Renal cortex interstitium (tissue), 11 donors: ENCODE data around the gene USP38. TPM values are rescaled to one million over a fixed set of nuclear protein-coding genes. Genes with fewer than 3 reads are reported as not detected.
"Not testable (repeated sequence)": the region's sequence is repeated elsewhere in the genome, so short reads cannot be mapped to it uniquely, and the experiment has no call there.

ENCODE experiments used
- DNase-seq, 11 donors: peaks; one replicate each; pipeline ENCODE4 v3.0.0-alpha.2; 2013; ENCODE audit warnings: low read depth in 9 of 11, low spot score in 4 of 11; ENCODE audit errors: extremely low read depth in 1 of 11
- polyA plus RNA-seq, 3 donors: library from polyadenylated mRNA; unstranded; fragments of 120-200 nt; gene quantifications; one replicate each; pipeline ENCODE4 v1.2.1, GENCODE V29; 2013; ENCODE audit not compliant: insufficient read length in 3 of 3

The USP38 gene
- polyA plus RNA-seq, 3 donors = 24.1 to 28.3 (median 24.7) TPM

DNA sequence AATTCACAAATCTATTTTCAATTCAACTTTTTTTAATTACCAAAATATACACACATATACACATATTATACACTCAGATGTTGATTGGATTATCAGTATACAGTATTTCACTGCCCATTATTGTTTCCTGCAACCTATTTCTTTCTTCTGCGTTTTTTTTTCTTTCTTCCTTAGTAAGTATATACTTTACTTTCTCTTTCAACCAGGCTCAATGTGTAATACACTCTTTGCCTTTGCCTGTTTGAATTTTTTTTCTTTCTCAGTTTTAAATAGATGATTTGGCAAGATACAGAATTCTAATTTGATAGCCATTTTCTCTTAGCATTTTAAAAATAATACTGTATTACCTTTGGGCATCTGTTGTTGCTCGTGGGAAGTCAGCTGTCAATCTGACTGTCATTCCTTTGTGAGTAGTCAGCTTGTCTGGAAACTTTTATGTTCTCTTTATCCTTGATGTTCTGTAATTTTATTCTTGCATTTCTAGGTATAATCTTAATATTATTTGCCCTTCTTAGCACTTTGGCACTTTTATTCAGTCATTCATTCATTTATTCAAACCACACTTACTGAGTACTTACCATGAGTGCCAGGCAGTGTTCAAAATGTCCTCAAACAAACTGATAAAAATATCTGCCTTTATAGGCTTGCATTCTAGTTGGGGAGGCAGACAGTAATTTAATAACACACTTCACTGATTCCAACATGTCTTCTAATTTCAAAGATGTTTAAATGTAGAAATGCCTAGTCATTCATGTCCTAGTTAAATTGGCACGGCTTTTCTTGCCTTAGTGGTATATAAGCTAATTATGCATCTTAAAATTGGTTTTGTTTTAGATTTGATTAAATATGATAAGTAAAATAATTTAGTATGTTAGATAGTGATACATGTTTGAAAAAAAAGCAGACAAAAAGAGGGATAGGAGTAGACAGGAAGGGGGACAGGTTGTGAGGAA lies 3.7 kb downstream of the USP38 start:
- no peak for DNase-seq

DNA sequence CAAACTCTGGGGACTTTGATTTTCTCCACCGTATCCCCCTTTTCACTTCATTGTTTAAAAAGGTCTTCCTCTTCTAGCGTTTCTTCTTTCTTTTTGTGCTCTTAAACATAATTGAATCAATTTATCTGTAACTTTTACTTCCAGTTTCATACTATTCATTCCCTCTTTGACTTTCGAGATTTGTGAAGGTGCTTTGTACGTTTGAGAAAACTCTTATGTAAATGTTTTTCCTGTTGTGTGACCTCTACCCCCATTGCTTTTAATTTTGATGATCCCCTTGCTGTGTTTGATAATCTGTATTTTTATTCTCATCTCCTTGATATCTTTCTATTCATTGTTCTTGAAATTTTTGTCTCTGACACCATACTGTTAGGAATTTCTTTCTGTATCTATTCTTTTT lies 4.8 kb downstream of the USP38 start:
- DNase-seq = no peak

DNA sequence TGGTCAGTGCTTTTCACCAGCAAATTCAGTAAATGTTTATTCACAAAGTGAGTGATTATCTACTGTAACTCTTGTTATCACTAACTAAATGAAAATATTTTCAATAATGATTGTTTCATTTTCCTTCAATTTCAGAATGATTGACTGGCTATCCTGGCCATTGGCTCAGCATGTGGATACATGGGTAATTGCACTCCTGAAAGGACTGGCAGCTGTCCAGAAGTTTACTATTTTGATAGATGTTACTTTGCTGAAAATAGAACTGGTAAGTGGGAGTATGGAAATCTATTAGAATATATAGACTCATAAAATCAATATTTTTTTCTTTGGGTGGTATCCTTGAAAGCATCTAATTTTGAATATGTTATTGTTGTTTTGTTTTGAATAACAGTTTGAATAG lies 10.9 kb downstream of the USP38 start:
- no peak for DNase-seq

DNA sequence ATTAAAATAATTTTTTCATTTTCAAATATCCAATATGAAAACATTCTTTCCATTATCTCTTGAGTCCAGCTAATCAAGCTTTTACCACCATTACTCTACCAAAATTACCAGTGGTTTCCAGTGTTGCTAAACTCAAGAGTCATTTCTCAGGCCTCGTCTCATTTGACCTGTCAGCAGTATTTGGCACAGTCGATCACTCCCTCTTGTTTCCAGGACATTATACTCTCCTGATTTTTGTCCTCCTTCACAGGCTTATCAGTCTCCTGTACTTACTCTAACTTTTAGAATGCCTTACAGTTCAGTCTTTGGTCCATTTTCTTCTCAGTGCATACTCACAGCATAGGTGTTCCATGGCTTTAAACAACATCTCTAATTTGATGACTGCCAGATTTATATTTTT lies 11.6 kb downstream of the USP38 start:
- DNase-seq = no peak

DNA sequence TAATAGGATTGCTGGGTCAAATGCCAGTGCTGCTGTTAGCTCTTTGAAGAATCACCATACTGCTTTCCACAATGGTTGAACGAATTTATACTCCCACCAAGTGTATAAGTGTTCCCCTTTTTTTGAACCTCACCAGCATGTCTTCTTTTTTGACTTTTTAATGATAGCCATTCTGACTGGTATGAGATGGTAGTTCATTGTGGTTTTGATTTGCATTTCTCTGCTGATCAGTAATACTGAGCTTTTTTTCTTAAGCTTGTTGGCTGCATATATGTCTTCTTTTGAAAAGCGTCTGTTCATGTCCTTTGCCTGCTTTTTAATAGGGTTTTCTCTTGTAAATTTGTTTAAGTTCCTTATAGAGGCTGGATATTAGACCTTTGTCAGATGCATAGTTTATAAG lies 14.8 kb downstream of the USP38 start:
- DNase-seq = no peak

DNA sequence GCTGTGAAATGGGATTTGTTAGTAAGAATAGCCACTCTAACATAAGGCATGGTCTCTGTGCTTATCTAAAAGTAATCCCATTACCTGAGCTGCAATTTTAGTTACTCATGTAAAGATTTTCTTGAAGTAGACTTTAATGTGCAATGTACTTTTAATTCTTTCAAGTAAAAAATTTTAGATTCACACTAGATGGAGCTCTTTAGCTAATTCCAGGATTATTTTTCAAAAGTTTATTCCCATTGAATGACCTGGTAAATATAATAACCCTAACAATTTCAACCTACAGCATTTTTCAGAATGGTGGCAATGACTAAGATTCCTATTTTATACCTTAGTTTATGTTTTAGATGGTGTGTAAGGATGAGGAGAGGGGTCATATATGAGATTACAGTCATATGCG lies 18.1 kb downstream of the USP38 start:
- no peak for DNase-seq

DNA sequence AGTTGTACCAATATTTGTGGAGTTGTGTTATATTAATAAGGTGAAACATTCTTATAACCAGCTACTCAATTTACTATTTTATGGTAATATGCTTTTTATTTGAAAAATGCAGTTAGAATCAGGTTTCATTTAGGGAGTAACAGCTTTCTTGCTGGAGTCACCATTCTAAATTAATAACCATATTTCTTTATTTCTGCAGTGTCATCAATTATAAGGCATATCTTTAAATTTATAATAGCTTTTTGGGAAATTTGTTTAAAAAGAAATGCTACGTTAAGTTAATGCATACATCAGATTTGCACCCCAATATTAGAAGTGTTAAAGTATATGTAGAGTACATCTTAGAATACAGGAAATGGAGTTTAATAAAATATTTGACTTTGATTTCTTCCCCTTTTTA lies 18.9 kb downstream of the USP38 start:
- DNase-seq = no peak

DNA sequence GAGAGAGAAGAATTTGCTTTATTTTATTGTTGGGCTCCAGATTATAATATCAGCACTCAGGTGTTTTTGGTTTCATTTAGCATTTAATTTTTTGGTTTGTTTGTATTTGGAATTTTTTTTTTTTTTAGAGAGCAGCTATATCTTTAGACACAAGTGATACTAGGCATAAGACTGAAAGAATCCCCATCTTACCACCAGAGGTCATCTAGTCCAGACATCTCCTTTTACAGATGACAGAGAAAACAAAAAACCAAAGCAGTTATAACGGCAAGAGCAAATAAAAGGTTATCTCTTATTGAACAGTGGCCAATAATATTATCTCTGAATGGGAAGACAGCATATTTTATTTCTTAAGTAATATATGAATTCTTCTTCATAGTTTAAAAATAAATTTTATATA lies 22.8 kb downstream of the USP38 start:
- DNase-seq = no peak

DNA sequence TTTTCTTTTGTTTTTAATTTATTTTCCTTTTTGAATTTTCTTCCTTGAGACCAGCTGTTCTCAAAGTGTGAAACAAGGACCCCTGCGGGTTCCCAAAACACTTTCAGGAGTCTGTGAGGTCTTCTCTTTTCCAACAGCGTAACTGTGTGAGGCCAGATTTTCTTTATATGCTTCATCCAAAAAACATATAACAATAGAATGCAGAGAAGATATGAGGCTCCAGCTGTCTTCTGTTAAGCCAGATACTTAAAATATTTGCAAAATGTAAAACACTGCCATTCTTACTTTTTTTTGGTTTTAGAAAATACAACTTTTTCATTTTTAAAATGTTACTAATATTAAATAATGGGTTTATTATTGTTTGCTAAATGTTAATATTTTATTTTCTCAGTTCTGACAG lies 27.8 kb downstream of the USP38 start:
- DNase-seq = no peak

DNA sequence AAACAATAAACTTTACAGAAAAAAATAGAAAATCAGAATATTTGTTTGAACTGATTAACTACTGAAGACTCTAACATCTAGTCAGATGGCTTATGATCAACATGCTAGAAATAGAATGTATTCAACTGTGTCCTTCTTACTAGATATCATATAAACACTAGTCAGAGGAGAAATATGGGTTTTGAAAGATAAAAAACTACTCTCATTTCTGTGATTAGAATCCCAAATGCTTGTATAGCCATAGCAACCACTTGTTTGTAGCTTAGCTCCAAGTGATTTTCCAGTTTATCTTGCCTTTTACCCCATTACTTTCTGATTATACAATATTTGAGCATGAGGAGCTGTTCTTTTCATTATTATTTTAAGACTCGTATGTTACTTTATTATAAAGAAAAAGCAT lies 31.2 kb downstream of the USP38 start:
- DNase-seq = no peak

DNA sequence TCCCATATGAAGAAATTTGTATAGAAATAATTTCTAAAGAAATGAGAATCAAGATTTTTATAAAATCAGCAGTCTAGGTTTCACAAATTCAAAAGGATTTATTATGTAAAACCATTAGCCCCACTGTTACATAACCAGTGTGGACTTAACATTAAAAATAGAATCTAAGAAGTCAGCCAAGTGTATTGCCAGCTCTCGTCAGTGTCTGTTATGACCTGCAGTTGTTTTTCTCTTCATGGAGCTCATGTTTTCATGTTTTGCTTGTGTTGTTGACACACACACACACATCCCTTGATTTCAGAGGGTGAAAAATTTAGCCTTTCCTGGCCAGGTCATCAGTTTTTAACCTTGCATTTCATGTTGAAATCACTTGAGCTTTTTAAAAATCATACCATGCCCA lies 39.5 kb downstream of the USP38 start:
- DNase-seq = no peak

DNA sequence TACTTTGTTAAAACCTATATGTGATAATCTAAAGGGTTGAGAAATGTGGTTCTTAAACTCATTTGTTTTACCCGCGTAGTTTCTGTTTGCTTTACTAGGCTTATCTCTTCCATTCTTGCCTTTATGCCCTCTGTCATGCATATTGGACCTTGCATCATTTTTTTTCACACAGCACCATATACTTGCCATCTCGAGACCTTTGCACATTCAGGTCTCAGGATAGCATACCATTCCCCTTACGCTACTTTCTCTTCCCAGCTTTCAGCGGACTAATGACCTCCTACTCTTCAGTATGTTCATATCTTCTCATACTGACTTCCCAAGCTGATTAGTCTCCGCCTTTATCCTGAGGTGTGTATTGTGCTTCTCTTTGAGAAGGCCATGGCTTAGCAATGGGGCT lies 40.5 kb downstream of the USP38 start:
- no peak for DNase-seq

DNA sequence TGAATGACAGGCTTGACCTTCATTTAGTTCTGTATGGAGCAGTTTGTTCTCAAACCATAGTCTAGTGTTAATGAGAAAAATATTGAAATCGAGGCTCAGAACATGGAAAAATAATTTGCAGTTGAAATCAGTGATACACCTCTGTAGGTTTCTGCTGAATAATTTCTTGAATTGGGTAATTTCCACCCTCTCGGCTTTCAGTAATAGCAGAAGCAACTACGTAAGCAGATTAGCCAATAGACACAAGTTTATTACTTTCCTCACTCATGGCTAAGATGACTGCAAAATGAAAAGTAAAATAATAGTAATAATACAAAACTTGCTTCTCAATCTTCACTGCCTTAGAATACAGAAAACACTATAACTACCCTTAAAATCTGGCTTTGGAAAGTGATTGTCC lies 46.0 kb downstream of the USP38 start:
- DNase-seq = no peak

DNA sequence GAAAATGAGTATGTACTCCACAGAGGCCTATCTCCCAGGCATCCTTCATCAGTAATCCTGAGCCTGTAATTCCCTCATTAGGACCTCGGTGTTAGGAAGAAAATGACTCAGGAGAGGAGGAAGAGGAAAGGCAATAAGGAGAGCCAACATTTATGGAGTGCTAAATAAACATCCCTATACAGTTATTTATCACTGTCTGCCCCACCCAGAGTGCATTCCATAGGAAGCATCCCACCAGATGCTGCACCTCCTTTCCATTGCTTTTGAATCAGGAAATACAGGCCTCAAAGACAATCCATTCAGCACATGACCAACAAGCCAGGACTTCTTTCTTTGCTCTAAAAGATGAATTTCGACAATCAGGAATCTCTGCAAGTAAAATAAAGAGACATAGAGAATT lies 47.6 kb downstream of the USP38 start:
- DNase-seq = no peak

DNA sequence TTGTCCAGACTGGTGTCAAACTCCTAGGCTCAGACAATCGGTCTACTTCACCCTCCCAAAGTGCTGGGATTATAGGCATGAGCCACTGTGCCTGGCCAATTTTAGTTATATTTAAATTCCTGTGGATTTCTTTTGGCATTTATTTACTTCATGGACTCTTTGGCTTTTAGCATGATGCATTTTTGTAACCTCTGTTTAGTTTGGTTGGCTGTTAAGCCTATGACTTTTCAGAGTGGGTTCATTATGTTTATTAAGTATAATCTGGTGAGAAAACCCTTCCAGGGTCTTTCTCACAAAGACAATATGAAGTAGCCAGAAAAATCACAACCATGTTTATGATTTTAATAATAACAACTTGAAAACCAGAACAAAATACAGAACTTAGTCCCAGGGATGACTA lies 49.4 kb downstream of the USP38 start:
- no peak for DNase-seq

DNA sequence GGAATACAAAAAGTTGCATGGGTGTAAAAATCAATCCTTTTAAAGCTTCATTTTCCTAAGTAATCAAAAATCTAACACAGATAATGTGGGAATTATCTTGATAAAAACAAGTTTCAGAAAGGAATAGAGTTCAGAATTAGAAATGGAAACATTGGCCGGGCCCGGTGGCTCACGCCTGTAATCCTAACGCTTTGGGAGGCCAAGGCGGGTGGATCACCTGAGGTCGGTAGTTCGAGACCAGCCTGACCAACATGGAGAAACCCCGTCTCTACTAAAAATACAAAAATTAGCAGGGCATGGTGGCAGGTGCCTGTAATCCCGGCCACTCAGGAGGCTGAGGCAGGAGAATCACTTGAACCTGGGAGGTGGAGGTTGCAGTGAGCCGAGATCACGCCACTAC lies 52.5 kb downstream of the USP38 start:
- not testable (repeated sequence) for DNase-seq

DNA sequence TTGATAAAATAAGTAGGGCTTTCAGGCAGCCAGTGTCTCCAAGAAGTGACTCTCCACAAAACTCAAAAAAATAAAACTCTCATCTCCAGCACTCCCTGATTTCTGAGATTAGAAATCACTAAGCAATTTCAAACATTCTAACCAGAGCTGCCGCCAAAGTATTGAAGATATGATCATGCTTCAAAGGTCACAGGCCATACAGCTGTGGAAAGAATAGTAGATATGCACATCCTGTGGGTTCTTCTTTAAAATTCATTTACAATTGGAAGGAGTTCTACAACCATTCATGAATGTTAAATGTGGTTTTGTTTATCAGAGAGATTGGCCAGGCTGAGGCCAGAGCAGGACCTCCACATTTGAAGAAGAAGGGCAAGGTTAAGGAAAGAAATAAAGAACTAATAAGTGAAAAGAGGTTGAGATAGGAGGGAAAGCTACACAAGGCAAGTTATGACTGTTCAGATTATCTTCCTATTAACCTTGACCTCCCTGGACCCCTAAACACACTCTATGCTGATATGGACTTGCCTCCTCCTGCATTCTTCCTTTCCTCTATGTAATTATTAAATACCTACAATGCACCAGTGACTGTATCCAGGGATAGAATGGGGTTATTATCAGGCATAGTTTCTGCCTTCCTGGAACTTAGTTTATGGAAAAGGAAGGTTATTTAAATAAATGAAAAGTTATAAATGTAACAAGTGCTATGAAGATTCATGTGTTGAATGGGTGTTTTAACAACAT lies 56.4 kb downstream of the USP38 start:
- no peak for DNase-seq

DNA sequence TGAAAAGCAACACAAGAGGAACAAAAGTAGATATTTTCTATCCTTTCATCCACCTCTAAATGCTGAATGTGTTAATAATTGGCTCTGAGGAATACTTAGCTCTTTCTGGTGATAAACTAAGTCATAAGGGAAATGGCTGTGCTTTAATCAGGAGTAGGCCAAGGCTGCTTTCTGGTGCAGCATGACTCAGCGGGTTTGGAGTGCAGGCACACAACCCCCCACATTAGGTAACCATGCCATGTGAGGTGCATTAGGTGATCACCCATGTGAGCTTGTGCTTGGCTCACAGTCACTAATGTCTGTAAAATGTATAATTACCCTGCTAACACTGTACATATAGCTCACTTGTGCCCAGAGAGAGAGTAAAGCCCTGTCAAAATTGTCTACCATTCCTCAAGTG lies 57.2 kb downstream of the USP38 start:
- DNase-seq = no peak

DNA sequence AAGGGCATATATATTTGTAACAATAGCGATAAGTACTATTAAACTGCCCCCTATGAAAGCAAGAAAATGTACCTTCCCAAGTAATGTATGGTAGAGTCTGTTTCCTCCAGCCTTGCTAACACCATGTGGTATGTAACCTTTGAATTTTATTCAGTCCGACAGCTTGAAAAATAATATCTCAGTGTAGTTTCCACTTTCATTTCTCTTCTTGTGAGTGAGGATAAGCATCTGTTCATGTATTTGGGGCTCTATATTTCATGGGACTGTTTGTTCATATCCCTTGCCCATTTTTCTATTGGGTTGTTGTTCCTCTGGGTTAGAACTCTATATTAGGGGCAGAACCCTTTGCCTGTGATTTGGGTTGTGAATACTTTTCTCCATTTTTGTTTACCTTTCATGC lies 58.3 kb downstream of the USP38 start:
- no peak for DNase-seq

DNA sequence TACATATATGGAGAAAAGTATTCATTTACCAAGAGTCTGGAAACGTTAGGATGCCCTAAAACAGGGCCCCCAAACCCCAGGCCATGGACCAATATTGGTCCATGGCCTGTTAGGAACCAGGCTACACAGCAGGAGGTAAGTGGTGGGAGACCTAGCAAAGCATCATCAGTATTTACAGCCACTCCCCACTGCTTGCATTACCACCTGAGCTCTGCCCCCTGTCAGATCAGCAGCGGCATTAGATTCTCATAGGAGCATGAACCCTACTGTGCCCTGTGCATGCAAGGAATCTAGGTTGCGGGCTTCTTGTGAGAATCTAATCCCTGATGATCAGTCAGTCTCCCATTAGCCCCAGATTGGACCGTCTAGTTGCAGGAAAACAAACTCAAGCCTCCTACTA lies 62.3 kb downstream of the USP38 start:
- DNase-seq = no peak

DNA sequence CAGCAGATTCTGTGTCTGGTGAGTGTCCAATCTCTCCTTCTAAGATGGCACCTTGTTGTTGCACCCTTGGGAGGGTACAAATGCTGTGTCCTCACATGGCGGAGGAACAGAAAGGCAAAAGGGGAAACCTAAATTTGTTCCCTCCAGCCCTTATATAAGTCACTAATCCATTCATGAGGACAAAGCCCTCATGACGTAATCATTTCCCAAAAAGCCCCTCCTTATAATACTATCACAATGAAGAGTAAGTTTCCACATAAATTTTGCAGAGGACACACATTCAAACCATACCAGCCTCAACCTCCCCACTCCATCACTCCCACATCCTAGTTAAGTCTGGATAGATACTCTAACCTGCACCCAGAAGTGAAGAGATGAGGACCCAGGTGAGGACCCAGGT lies 63.1 kb downstream of the USP38 start:
- no peak for DNase-seq
